Umbilical cord (tissue), 2 donors: ENCODE data around the gene ARHGAP33. TPM values are rescaled to one million over a fixed set of nuclear protein-coding genes. Genes with fewer than 3 reads are reported as not detected.

ENCODE experiments used
- DNase-seq: peaks from one replicate; pipeline ENCODE4 v3.0.0-alpha.2; 2015; ENCODE audit warnings: low spot score
- total RNA-seq: library from RNA; depleted of rRNA; stranded (reverse); fragments of >200 nt; gene quantifications from one replicate; pipeline ENCODE4 v1.2.3, GENCODE V29; 2014; ENCODE audit warnings: low replicate concordance; ENCODE audit not compliant: insufficient read depth

ARHGAP33 gene
- total RNA-seq, 1 donor from 2014 or later: 0.96 TPM

- no peak for DNase-seq
Observed at GRCh38 chr19:35777961-35778360, 2.6 kb downstream of the ARHGAP33 start.

- no peak for DNase-seq
Observed at GRCh38 chr19:35779033-35779432, 3.7 kb downstream of the ARHGAP33 start.

- no peak for DNase-seq
Observed at GRCh38 chr19:35780058-35780457, 4.7 kb downstream of the ARHGAP33 start.

DNA sequence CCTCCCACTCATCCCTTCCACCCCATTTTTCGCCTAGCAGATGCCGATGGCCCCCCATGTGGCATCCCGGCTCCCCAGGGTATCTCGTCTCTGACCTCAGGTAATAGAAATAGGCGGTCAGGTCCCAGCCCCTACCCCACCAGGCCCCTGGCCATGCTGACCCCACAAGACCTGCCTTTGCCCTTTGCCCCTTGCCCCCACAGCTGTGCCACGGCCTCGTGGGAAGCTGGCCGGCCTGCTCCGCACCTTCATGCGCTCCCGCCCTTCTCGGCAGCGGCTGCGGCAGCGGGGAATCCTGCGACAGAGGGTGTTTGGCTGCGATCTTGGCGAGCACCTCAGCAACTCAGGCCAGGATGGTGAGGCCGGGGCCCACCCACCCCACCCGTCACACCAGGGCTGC lies 5.4 kb downstream of the ARHGAP33 start:
- no peak for DNase-seq

GRCh38 chr19:35781650-35782049 lies 6.3 kb downstream of the ARHGAP33 start:
- DNase-seq: no peak

DNA sequence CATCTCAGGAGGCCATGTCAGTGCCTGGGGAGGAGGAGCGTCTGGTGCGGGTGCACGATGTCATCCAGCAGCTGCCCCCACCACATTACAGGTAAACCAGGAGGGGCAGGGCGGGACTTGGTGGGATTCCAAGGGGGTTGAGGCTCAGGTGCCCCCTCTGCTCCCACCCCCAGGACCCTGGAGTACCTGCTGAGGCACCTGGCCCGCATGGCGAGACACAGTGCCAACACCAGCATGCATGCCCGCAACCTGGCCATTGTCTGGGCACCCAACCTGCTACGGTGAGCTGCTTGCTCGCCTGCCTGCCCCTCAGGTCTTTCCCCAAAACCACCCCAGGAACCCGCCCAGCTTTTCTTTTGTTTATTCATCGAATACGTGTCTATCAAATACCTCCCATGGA lies 7.2 kb downstream of the ARHGAP33 start:
- DNase-seq: no peak

DNA sequence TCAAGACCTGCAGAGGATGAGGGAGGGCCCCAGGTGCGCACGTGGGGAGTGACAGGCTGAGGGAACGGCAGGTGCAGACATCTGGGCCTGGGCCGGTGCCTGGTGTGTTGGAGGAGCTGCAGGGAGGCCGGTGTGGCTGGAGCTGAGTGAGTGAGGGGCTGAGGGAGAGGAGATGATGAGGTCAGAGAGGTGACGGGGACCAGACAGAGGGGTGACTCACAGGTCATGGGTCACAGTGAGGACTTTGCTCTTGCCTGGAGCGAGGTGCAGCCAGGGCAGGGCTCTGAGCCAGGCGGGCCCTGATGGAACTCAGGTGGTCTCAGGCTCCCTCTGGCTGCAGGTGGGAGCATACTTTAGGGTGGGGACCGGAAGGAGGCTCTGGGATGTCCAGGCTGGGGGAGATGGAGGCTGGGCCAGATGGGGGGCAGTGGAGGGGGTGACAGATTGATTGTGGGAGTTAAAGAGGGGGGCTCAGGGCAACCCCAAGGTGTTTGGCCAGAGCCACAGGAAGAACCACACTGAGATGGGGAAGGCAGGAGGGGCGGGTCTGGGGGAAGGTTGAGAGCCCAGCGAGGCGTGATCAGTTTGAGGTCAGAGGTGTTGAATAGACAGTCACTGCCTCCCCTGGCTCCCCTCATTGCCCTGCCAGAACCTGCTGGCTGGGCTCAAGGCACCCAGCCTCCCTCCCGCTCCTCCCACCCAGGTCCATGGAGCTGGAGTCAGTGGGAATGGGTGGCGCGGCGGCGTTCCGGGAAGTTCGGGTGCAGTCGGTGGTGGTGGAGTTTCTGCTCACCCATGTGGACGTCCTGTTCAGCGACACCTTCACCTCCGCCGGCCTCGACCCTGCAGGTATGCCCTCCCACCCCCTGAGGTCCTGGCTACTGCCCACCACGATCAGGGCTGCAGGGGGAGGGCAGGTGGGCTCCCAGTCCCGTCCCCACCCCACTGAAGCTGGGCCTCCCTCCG lies 8.4 kb downstream of the ARHGAP33 start:
- DNase-seq: no peak

DNA sequence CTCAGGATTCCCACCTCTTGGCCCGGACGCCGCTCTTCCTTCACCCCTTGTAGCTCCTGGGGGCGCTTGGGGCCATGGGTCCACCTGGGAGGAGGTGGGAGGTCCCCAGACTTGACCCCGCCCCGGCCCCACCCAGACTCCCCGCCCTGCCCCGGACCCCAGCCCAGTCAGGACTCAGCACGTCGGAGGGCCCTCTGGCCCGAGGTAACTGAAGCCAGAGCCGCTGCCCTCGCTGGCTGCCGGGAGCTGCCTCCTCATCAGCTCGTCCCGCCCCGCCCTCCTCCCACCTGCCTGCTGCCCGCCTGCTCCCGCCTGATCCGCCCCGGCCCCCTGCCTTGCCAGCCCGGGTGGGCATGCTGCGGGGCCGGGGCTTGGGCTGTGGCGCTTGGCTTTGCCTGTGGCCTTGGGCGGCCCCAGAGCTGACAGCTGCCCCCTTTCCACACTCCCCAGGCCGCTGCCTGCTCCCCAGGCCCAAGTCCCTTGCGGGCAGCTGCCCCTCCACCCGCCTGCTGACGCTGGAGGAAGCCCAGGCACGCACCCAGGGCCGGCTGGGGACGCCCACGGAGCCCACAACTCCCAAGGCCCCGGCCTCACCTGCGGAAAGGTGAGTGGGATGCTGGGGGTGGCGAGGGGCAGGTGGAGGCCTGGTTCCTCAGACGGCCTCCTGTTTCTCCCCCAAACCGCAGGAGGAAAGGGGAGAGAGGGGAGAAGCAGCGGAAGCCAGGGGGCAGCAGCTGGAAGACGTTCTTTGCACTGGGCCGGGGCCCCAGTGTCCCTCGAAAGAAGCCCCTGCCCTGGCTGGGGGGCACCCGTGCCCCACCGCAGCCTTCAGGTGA lies 9.4 kb downstream of the ARHGAP33 start:
- DNase-seq: no peak

- no peak for DNase-seq
Observed at GRCh38 chr19:35785339-35785627, 9.9 kb downstream of the ARHGAP33 start.

- no peak for DNase-seq
Observed at GRCh38 chr19:35786299-35787160, 11.2 kb downstream of the ARHGAP33 start.

DNA sequence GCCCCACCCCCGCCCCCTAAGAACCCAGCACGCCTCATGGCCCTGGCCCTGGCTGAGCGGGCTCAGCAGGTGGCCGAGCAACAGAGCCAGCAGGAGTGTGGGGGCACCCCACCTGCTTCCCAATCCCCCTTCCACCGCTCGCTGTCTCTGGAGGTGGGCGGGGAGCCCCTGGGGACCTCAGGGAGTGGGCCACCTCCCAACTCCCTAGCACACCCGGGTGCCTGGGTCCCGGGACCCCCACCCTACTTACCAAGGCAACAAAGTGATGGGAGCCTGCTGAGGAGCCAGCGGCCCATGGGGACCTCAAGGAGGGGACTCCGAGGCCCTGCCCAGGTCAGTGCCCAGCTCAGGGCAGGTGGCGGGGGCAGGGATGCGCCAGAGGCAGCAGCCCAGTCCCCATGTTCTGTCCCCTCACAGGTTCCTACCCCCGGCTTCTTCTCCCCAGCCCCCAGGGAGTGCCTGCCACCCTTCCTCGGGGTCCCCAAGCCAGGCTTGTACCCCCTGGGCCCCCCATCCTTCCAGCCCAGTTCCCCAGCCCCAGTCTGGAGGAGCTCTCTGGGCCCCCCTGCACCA lies 11.9 kb downstream of the ARHGAP33 start:
- no peak for DNase-seq

DNA sequence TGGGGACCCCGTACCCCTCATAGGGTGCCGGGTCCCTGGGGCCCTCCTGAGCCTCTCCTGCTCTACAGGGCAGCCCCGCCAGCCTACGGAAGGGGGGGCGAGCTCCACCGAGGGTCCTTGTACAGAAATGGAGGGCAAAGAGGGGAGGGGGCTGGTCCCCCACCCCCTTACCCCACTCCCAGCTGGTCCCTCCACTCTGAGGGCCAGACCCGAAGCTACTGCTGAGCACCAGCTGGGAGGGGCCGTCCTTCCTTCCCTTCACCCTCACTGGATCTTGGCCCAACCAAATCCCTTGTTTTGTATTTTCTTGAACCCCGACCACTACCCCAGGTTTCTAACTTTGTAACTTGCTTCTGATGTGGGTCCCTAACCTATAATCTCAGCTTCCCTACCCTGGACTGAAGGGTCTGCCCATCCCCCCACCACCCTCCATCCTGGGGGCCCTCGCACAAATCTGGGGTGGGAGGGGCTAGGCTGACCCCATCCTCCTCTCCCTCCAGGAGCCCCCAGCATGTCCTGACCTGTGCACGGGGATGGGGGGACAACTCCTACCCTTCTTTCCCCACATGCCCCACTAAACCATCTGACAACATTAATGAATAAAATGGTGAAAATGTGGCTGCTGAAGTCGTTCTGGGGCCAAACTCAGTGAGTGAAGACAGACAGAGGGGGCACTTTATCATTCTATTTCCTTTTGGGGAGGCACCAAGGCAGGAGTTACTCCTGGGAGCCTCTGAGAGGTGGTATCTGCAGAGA lies 13.0 kb downstream of the ARHGAP33 start:
- no peak for DNase-seq

GRCh38 chr19:35789195-35789977 lies 14.0 kb downstream of the ARHGAP33 start:
- no peak for DNase-seq

GRCh38 chr19:35789978-35790944 lies 14.9 kb downstream of the ARHGAP33 start:
- DNase-seq: no peak

- DNase-seq: no peak
Observed at GRCh38 chr19:35790981-35791813, 15.8 kb downstream of the ARHGAP33 start.

DNA sequence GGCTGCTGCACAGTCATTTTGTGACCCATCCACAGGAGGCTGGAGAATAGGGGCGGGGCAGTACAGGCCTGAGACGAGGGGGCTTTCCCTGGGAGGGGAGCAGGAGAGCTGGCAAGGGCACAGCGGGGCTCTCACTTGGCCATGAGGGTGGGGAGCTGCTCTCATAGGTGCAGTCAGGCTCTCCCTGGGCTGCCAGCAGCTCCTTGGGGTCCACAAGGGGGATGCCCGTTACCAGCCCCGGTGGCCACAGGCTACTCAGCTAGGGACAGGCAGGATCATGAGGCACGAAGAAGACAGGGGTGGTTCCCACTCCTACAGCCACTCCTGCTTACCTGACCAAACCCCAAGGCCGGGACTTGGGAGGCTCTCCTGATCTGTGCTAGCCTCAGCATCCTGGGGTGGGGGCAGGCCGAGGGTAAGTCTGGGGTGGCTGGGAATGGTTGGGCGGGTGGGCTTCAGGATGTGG lies 16.5 kb downstream of the ARHGAP33 start:
- no peak for DNase-seq

- DNase-seq: no peak
Observed at GRCh38 chr19:35792312-35792711, 16.9 kb downstream of the ARHGAP33 start.

DNA sequence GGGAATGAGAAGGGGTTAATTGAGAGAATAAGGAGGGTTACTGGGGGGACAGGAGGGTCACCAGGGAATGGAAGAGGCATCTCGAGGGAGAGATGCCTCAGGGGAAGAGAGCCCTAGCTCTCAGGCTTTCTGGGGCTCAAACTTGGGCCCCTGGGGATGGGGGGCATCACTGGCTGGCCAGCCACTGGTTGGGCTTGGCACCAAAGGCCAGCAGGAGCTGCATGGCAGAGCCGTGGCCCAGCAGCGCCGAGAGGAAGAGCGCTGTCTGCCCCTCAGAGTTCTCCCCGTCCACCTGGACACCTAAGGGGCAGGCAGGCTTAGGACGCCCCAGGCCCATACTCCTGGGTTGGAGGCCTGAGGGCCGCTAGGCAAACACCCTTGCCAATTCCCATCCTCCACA lies 17.5 kb downstream of the ARHGAP33 start:
- no peak for DNase-seq
